ENCODE measurements around the gene ZNF24. TPM values are rescaled to one million over a fixed set of nuclear protein-coding genes. Genes with fewer than 3 reads are reported as not detected.
A peak's percentile ranks its signal among the peaks of the same experiment; 100 is the strongest.

ZNF24 gene
- total RNA-seq, 1 experiment from 2014 or later: 56.9 TPM

- peak overlapping the region; percentile 89; the same call in 1 of the 2 replicates for H3K27ac Mint-ChIP-seq
- peaks cover 20% of the 10 kb centered on the region for H3K36me3 Mint-ChIP-seq
- ATAC-seq (no peak), DNase-seq (ENCODE audit: low spot score) (no peak)
- POLR2A ChIA-PET: interaction anchor here (1.2 to 1.8 kb wide), 2 partner anchors 12 to 103 kb away, joined by 4 to 8 read pairs; partner anchors contain the start of gene ZNF397
- CTCF ChIA-PET: interaction anchor here (0.9 to 2.9 kb wide), 2 partner anchors 12 to 103 kb away, joined by 3 to 23 read pairs; partner anchors contain the start of gene ZNF397
- TF ChIP-seq FOXK1 (CRISPR knock-in tag; IDR thresholded peaks at IDR 0.05): no peak
- TF ChIP-seq, protein P1, sequence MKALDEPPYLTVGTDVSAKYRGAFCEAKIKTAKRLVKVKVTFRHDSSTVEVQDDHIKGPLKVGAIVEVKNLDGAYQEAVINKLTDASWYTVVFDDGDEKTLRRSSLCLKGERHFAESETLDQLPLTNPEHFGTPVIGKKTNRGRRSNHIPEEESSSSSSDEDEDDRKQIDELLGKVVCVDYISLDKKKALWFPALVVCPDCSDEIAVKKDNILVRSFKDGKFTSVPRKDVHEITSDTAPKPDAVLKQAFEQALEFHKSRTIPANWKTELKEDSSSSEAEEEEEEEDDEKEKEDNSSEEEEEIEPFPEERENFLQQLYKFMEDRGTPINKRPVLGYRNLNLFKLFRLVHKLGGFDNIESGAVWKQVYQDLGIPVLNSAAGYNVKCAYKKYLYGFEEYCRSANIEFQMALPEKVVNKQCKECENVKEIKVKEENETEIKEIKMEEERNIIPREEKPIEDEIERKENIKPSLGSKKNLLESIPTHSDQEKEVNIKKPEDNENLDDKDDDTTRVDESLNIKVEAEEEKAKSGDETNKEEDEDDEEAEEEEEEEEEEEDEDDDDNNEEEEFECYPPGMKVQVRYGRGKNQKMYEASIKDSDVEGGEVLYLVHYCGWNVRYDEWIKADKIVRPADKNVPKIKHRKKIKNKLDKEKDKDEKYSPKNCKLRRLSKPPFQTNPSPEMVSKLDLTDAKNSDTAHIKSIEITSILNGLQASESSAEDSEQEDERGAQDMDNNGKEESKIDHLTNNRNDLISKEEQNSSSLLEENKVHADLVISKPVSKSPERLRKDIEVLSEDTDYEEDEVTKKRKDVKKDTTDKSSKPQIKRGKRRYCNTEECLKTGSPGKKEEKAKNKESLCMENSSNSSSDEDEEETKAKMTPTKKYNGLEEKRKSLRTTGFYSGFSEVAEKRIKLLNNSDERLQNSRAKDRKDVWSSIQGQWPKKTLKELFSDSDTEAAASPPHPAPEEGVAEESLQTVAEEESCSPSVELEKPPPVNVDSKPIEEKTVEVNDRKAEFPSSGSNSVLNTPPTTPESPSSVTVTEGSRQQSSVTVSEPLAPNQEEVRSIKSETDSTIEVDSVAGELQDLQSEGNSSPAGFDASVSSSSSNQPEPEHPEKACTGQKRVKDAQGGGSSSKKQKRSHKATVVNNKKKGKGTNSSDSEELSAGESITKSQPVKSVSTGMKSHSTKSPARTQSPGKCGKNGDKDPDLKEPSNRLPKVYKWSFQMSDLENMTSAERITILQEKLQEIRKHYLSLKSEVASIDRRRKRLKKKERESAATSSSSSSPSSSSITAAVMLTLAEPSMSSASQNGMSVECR (CRISPR knock-in tag; IDR thresholded peaks at IDR 0.05; ENCODE audit: borderline replicate concordance): no peak
- TF ChIP-seq GTF2I (CRISPR knock-in tag; conservative IDR thresholded peaks at IDR 0.05): no peak
- TF ChIP-seq SMAD4 (CRISPR knock-in tag; IDR thresholded peaks at IDR 0.05): no peak
- TF ChIP-seq, protein P2, sequence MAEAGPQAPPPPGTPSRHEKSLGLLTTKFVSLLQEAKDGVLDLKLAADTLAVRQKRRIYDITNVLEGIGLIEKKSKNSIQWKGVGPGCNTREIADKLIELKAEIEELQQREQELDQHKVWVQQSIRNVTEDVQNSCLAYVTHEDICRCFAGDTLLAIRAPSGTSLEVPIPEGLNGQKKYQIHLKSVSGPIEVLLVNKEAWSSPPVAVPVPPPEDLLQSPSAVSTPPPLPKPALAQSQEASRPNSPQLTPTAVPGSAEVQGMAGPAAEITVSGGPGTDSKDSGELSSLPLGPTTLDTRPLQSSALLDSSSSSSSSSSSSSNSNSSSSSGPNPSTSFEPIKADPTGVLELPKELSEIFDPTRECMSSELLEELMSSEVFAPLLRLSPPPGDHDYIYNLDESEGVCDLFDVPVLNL (CRISPR knock-in tag; IDR thresholded peaks at IDR 0.05; ENCODE audit: borderline replicate concordance, low read depth): no peak
- TF ChIP-seq ZNF219 (CRISPR knock-in tag; IDR thresholded peaks at IDR 0.05; ENCODE audit: borderline replicate concordance): no peak
- no peak for TF ChIP-seq E2F1 (CRISPR knock-in tag; IDR thresholded peaks at IDR 0.05)
- no peak for TF ChIP-seq ZNF425 (CRISPR knock-in tag; conservative IDR thresholded peaks at IDR 0.05)
- no peak for TF ChIP-seq ZNF396 (CRISPR knock-in tag; IDR thresholded peaks at IDR 0.05; ENCODE audit: borderline replicate concordance)
- TF ChIP-seq, protein P3, sequence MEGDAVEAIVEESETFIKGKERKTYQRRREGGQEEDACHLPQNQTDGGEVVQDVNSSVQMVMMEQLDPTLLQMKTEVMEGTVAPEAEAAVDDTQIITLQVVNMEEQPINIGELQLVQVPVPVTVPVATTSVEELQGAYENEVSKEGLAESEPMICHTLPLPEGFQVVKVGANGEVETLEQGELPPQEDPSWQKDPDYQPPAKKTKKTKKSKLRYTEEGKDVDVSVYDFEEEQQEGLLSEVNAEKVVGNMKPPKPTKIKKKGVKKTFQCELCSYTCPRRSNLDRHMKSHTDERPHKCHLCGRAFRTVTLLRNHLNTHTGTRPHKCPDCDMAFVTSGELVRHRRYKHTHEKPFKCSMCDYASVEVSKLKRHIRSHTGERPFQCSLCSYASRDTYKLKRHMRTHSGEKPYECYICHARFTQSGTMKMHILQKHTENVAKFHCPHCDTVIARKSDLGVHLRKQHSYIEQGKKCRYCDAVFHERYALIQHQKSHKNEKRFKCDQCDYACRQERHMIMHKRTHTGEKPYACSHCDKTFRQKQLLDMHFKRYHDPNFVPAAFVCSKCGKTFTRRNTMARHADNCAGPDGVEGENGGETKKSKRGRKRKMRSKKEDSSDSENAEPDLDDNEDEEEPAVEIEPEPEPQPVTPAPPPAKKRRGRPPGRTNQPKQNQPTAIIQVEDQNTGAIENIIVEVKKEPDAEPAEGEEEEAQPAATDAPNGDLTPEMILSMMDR (IDR thresholded peaks at IDR 0.05): no peak
- TF ChIP-seq GRHL2 (CRISPR knock-in tag; IDR thresholded peaks at IDR 0.05; ENCODE audit: insufficient replicate concordance, severe bottlenecking): no peak
- no peak for TF ChIP-seq MXD4 (CRISPR knock-in tag; IDR thresholded peaks at IDR 0.05; ENCODE audit: borderline replicate concordance)
- no peak for TF ChIP-seq PRRX2 (CRISPR knock-in tag; IDR thresholded peaks at IDR 0.05)
- TF ChIP-seq, protein P4, sequence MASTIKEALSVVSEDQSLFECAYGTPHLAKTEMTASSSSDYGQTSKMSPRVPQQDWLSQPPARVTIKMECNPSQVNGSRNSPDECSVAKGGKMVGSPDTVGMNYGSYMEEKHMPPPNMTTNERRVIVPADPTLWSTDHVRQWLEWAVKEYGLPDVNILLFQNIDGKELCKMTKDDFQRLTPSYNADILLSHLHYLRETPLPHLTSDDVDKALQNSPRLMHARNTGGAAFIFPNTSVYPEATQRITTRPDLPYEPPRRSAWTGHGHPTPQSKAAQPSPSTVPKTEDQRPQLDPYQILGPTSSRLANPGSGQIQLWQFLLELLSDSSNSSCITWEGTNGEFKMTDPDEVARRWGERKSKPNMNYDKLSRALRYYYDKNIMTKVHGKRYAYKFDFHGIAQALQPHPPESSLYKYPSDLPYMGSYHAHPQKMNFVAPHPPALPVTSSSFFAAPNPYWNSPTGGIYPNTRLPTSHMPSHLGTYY (CRISPR knock-in tag; IDR thresholded peaks at IDR 0.05): no peak
- TF ChIP-seq KAT7 (CRISPR knock-in tag; IDR thresholded peaks at IDR 0.05; ENCODE audit: borderline replicate concordance): no peak
- TF ChIP-seq CREM (CRISPR knock-in tag; IDR thresholded peaks at IDR 0.05): no peak
- TF ChIP-seq NR3C1 (CRISPR knock-in tag; conservative IDR thresholded peaks at IDR 0.05; ENCODE audit: low read depth): no peak
- no peaks in the 10 kb centered on the region for H3K9me3 Mint-ChIP-seq
- H3K4me3 Mint-ChIP-seq: peak overlapping the region; percentile 98
- peaks cover 3% of the 10 kb centered on the region for H3K27me3 Mint-ChIP-seq (ENCODE audit: low read depth)
- peaks cover 21% of the 10 kb centered on the region for H3K4me1 Mint-ChIP-seq
These were observed 708 bp downstream of the ZNF24 start for GRCh38 chr18:35343488-35343935.

Measured in WTC11 (cell line).